ENCODE results near the gene SLMAP.

DNA sequence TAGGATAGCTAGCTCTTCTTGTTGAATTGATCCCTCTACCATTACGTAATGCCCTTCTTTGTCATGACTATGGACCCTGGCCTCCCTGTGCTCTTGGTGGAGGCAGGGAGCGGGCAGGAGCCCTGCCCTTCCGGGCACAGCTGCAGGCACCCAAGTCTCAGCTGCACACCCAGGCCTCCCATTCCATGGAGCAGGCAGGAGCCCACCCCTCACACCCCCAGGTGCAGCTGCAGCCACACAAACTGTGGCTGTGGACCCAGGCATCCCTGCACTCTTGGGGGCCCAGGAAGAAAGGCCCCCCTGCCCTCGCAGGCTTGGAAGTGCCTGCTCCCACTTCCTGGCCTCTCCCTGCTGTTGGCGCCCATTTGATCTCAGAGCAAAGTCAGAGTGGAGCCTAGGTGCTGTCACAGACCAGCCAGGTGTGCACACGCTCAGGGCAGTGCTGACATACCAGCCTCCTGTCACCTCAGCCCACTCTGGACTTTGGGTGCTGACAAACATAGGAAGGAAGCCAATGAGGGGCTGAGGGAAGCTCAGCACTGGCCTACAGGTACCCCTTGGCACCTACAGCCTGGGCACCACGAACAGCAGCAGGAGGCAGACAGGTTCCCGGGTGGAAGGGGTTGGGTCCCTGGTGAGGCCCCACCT lies 53.0 kb downstream of the SLMAP start:
- TF ChIP-seq, protein P1, sequence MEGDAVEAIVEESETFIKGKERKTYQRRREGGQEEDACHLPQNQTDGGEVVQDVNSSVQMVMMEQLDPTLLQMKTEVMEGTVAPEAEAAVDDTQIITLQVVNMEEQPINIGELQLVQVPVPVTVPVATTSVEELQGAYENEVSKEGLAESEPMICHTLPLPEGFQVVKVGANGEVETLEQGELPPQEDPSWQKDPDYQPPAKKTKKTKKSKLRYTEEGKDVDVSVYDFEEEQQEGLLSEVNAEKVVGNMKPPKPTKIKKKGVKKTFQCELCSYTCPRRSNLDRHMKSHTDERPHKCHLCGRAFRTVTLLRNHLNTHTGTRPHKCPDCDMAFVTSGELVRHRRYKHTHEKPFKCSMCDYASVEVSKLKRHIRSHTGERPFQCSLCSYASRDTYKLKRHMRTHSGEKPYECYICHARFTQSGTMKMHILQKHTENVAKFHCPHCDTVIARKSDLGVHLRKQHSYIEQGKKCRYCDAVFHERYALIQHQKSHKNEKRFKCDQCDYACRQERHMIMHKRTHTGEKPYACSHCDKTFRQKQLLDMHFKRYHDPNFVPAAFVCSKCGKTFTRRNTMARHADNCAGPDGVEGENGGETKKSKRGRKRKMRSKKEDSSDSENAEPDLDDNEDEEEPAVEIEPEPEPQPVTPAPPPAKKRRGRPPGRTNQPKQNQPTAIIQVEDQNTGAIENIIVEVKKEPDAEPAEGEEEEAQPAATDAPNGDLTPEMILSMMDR (IDR thresholded peaks at IDR 0.05) = no peak
- TF ChIP-seq POLR2A (IDR thresholded peaks at IDR 0.05) = no peak
